H1 (cell line): ENCODE data around the gene FAM181A. TPM values are rescaled to one million over a fixed set of nuclear protein-coding genes. Genes with fewer than 3 reads are reported as not detected.

Experiments used
- HDAC2 ChIP-seq, 2 experiments: fragments of 300-600 bp in 1 of 2; sonication (generic) in 1 of 2; IDR thresholded peaks; 2 replicates each; pipeline ENCODE4 v1.6.1; 2011 to 2012; ENCODE audit warnings: low read depth in 2 of 2, low read length in 2 of 2, mild to moderate bottlenecking in 2 of 2, moderate library complexity in 2 of 2, borderline replicate concordance in 1 of 2, inconsistent platforms in 1 of 2
- NRF1 ChIP-seq: IDR thresholded peaks from 2 replicates; pipeline ENCODE4 v1.6.1; 2011; ENCODE audit warnings: mild to moderate bottlenecking, low read depth, low read length, improper control_type of control experiment
- POU5F1 ChIP-seq: IDR thresholded peaks from 2 replicates; pipeline ENCODE4 v1.6.1; 2011; ENCODE audit warnings: low read depth, mild to moderate bottlenecking, low read length, moderate library complexity
- RFX5 ChIP-seq: IDR thresholded peaks from 2 replicates; pipeline ENCODE4 v1.6.1; 2011; ENCODE audit warnings: low read depth, low read length, improper control_type of control experiment, borderline replicate concordance
- SIRT6 ChIP-seq: IDR thresholded peaks from one replicate; pipeline ENCODE4 v1.7.1; 2012; ENCODE audit warnings: low read length, inconsistent platforms
- TCF12 ChIP-seq: IDR thresholded peaks from 2 replicates; pipeline ENCODE4 v1.6.1; 2011; ENCODE audit warnings: low read depth, mild to moderate bottlenecking, low read length
- polyA plus RNA-seq, 7 experiments: library from polyadenylated mRNA; depleted of rRNA in 3 of 7; stranded (reverse) in 5 of 7; unstranded in 2 of 7; fragments of >200 nt in 5 of 7; fragments of 200-250 nt in 2 of 7; gene quantifications; 1 replicate in 5 of 7; 2 replicates in 1 of 7; 4 replicates in 1 of 7; pipeline versions ENCODE4 v1.2.1 to v1.2.3, GENCODE V29; 2011 to 2013; ENCODE audit warnings: missing spikeins in 2 of 7, mixed read lengths in 2 of 7
- total RNA-seq: library from RNA; stranded (reverse); fragmentation: NEBNext Ultra II Directional; extraction: Animal tissue kit (Norgen Biotek cat#: 25700); gene quantifications from 2 replicates; pipeline ENCODE4 v1.2.1, GENCODE V29; 2021

The FAM181A gene
- total and polyA plus RNA-seq, 2 of the 8 experiments (the other 6 are each of a cell fraction or from before 2014, with no cell fraction given) = not detected

- no peak for TF ChIP-seq HDAC2 (IDR thresholded peaks at IDR 0.05; ENCODE audit: borderline replicate concordance in 1 of 2, low read depth in 2 of 2, low read length in 2 of 2)
- no peak for TF ChIP-seq SIRT6
- no peak for TF ChIP-seq TCF12
- no peak for TF ChIP-seq POU5F1
- TF ChIP-seq NRF1 = no peak
- no peak for TF ChIP-seq RFX5
Observed at GRCh38 chr14:93952829-93953228, 25.7 kb downstream of the FAM181A start (continued).
